ENCODE results near the gene SLC18A2. TPM values are rescaled to one million over a fixed set of nuclear protein-coding genes. Genes with fewer than 3 reads are reported as not detected.

Gene SLC18A2
- total RNA-seq, 2 experiments from 2014 or later: 0.14 to 0.21 TPM

- intact Hi-C loops (cut with DNase I, micrococcal nuclease): no loop called here
- Mint-ChIP-seq H3K9me3 (ENCODE audit: low read depth) (no peaks in the 10 kb centered on the region), H3K27ac (no peak overlapping the region), H3K36me3 (ENCODE audit: low read depth) (no peaks in the 10 kb centered on the region), H3K4me1 (peaks cover 6% of the 10 kb centered on the region), H3K4me3 (no peak overlapping the region), H3K27me3 (peaks cover 5% of the 10 kb centered on the region)
- ATAC-seq (no peak), DNase-seq (no peak)
- POLR2A ChIA-PET: no interaction called here
- CTCF ChIA-PET: interaction anchor here (0.6 kb wide), 1 partner anchor 485 kb away, joined by 5 read pairs; no protein-coding TSS in a partner anchor
Observed at GRCh38 chr10:117254338-117254737, 13.4 kb downstream of the SLC18A2 start.

- Mint-ChIP-seq H3K36me3 (ENCODE audit: low read depth) (no peaks in the 10 kb centered on the region), H3K4me1 (peaks cover 8% of the 10 kb centered on the region), H3K27me3 (peaks cover 7% of the 10 kb centered on the region), H3K27ac (no peak overlapping the region), H3K9me3 (ENCODE audit: low read depth) (no peaks in the 10 kb centered on the region), H3K4me3 (no peak overlapping the region)
- ChIA-PET CTCF (no interaction called here), POLR2A (no interaction called here)
- intact Hi-C loops (cut with DNase I, micrococcal nuclease): no loop called here
- DNase-seq (no peak), ATAC-seq (no peak)
Observed at GRCh38 chr10:117254774-117255735, 14.1 kb downstream of the SLC18A2 start.

GRCh38 chr10:117255835-117256460 is 15.0 kb downstream of the SLC18A2 start:
- Mint-ChIP-seq H3K27ac (no peak overlapping the region), H3K27me3 (peaks cover 7% of the 10 kb centered on the region), H3K36me3 (ENCODE audit: low read depth) (no peaks in the 10 kb centered on the region), H3K4me3 (no peak overlapping the region), H3K4me1 (peaks cover 10% of the 10 kb centered on the region), H3K9me3 (ENCODE audit: low read depth) (no peaks in the 10 kb centered on the region)
- no peak for DNase-seq
- intact Hi-C loops (cut with DNase I, micrococcal nuclease): no loop called here
- POLR2A ChIA-PET: no interaction called here
- no peak for ATAC-seq
- CTCF ChIA-PET: no interaction called here

- H3K36me3 Mint-ChIP-seq (ENCODE audit: low read depth): no peaks in the 10 kb centered on the region
- no peak for DNase-seq
- no peak for ATAC-seq
- intact Hi-C loops (cut with DNase I, micrococcal nuclease): no loop called here
- ChIA-PET CTCF (no interaction called here), POLR2A (no interaction called here)
- no peak overlapping the region for H3K27ac Mint-ChIP-seq
- H3K4me1 Mint-ChIP-seq: peaks cover 10% of the 10 kb centered on the region
- no peak overlapping the region for H3K4me3 Mint-ChIP-seq
- peaks cover 12% of the 10 kb centered on the region for H3K27me3 Mint-ChIP-seq
- H3K9me3 Mint-ChIP-seq (ENCODE audit: low read depth): no peaks in the 10 kb centered on the region
Observed at GRCh38 chr10:117256910-117257309, 16.0 kb downstream of the SLC18A2 start.

DNA sequence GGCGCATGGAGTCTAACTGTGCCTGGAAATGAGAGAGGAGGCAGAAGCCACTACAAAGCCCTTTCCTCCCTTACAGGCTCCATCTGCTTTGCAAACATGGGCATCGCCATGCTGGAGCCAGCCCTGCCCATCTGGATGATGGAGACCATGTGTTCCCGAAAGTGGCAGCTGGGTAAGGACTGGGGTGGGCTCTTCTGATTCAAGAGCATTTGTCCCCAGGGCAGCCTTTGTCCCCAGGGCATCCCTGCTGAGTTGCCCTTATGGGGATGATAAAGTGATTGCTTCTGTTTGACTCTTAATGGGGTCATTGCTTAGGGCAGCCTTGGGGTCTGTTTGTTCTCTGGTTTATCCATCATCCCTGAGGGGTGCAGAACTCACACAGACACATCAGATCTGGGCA is 16.8 kb downstream of the SLC18A2 start:
- ChIA-PET POLR2A (no interaction called here), CTCF (interaction anchor here (0.7 kb wide), 1 partner anchor 9 kb away, joined by 5 read pairs; no protein-coding TSS in a partner anchor)
- Mint-ChIP-seq H3K4me3 (no peak overlapping the region), H3K27ac (no peak overlapping the region), H3K9me3 (ENCODE audit: low read depth) (no peaks in the 10 kb centered on the region), H3K27me3 (peaks cover 12% of the 10 kb centered on the region), H3K4me1 (peaks cover 10% of the 10 kb centered on the region), H3K36me3 (ENCODE audit: low read depth) (no peaks in the 10 kb centered on the region)
- no peak for DNase-seq
- intact Hi-C loops (cut with DNase I, micrococcal nuclease): no loop called here
- ATAC-seq: no peak

- Mint-ChIP-seq H3K36me3 (ENCODE audit: low read depth) (no peaks in the 10 kb centered on the region), H3K4me3 (no peak overlapping the region), H3K9me3 (ENCODE audit: low read depth) (no peaks in the 10 kb centered on the region), H3K4me1 (peaks cover 10% of the 10 kb centered on the region), H3K27me3 (peaks cover 12% of the 10 kb centered on the region), H3K27ac (no peak overlapping the region)
- intact Hi-C loops (cut with DNase I, micrococcal nuclease): no loop called here
- CTCF ChIA-PET: interaction anchor here (0.6 kb wide), 1 partner anchor 42 kb away, joined by 3 read pairs; no protein-coding TSS in a partner anchor
- DNase-seq: no peak
- POLR2A ChIA-PET: no interaction called here
- no peak for ATAC-seq
Observed at GRCh38 chr10:117259279-117259678, 18.4 kb downstream of the SLC18A2 start.

GRCh38 chr10:117260084-117260483 is 19.2 kb downstream of the SLC18A2 start:
- peaks cover 12% of the 10 kb centered on the region for H3K27me3 Mint-ChIP-seq

GRCh38 chr10:117261501-117261900 is 20.6 kb downstream of the SLC18A2 start:
- ChIA-PET POLR2A (no interaction called here), CTCF (interaction anchor here (0.5 kb wide), 1 partner anchor 601 kb away, joined by 4 read pairs; no protein-coding TSS in a partner anchor)
- ATAC-seq: no peak
- DNase-seq: no peak
- H3K4me3 Mint-ChIP-seq: no peak overlapping the region
- H3K27ac Mint-ChIP-seq: no peak overlapping the region
- H3K27me3 Mint-ChIP-seq: peaks cover 12% of the 10 kb centered on the region
- intact Hi-C loops (cut with DNase I, micrococcal nuclease): no loop called here
- peaks cover 10% of the 10 kb centered on the region for H3K4me1 Mint-ChIP-seq
- no peaks in the 10 kb centered on the region for H3K9me3 Mint-ChIP-seq (ENCODE audit: low read depth)
- H3K36me3 Mint-ChIP-seq (ENCODE audit: low read depth): no peaks in the 10 kb centered on the region

More at GRCh38 chr10:117260084-117260483, 19.2 kb downstream of the SLC18A2 start:
- ATAC-seq (peak; percentile 36), DNase-seq (no peak)
- peaks cover 10% of the 10 kb centered on the region for H3K4me1 Mint-ChIP-seq
- H3K27ac Mint-ChIP-seq: no peak overlapping the region
- CTCF ChIA-PET: no interaction called here
- H3K9me3 Mint-ChIP-seq (ENCODE audit: low read depth): no peaks in the 10 kb centered on the region
- no peak overlapping the region for H3K4me3 Mint-ChIP-seq
- no peaks in the 10 kb centered on the region for H3K36me3 Mint-ChIP-seq (ENCODE audit: low read depth)
- POLR2A ChIA-PET: no interaction called here
- intact Hi-C loops (cut with DNase I, micrococcal nuclease): no loop called here

- Mint-ChIP-seq H3K36me3 (ENCODE audit: low read depth) (no peaks in the 10 kb centered on the region), H3K4me1 (peaks cover 10% of the 10 kb centered on the region), H3K4me3 (no peak overlapping the region), H3K27ac (no peak overlapping the region), H3K27me3 (peaks cover 12% of the 10 kb centered on the region), H3K9me3 (ENCODE audit: low read depth) (no peaks in the 10 kb centered on the region)
- DNase-seq (no peak), ATAC-seq (no peak)
- ChIA-PET CTCF (no interaction called here), POLR2A (no interaction called here)
- intact Hi-C loops (cut with DNase I, micrococcal nuclease): no loop called here
Observed at GRCh38 chr10:117262291-117262902, 21.5 kb downstream of the SLC18A2 start.

DNA sequence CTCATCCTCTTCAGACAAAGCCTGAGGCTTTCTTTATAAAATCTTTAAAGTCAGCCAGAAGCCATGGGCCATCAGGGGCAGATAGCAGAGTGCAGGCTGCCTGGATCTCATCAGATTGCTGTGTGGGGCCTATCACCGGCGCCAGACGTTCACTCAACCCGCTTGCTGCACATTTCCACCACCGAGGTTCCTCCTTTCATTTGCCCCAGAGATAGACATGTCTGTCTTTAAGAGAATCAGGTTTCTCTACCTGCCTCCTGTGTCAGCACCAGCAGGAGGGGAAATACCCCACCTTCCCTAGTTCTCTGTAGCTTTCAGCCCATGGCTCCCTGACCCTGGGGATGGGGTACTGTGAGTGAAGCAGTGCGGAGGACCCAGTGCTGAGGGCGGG is 22.0 kb downstream of the SLC18A2 start:
- ChIA-PET POLR2A (no interaction called here), CTCF (no interaction called here)
- peaks cover 10% of the 10 kb centered on the region for H3K4me1 Mint-ChIP-seq
- H3K36me3 Mint-ChIP-seq (ENCODE audit: low read depth): no peaks in the 10 kb centered on the region
- intact Hi-C loops (cut with DNase I, micrococcal nuclease): no loop called here
- H3K27ac Mint-ChIP-seq: no peak overlapping the region
- ATAC-seq (no peak), DNase-seq (no peak)
- H3K4me3 Mint-ChIP-seq: no peak overlapping the region
- H3K27me3 Mint-ChIP-seq: peaks cover 10% of the 10 kb centered on the region
- no peaks in the 10 kb centered on the region for H3K9me3 Mint-ChIP-seq (ENCODE audit: low read depth)

DNA sequence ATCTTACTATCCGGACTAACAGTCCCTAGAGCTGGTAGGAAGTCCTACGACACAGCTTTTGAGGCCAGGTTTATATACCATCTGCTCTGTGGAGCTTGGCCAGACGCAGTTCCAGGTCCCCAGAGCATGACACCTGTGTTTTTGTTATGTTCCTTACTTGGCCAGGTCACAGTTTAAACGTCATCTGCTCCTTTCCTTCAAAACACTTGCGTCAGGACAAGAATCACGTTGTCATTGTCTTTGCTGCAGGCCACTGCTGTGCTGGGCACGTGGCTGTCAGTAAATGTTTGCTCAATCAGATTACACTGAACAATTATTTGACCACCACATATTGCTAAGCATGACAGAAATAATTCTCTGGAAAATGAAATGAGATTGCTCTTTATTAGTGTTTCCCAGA is 23.9 kb downstream of the SLC18A2 start:
- Mint-ChIP-seq H3K36me3 (ENCODE audit: low read depth) (no peaks in the 10 kb centered on the region), H3K9me3 (ENCODE audit: low read depth) (no peaks in the 10 kb centered on the region), H3K4me1 (peaks cover 5% of the 10 kb centered on the region), H3K4me3 (no peak overlapping the region), H3K27ac (no peak overlapping the region), H3K27me3 (peaks cover 4% of the 10 kb centered on the region)
- ChIA-PET CTCF (no interaction called here), POLR2A (no interaction called here)
- intact Hi-C loops (cut with DNase I, micrococcal nuclease): no loop called here
- no peak for DNase-seq
- no peak for ATAC-seq

DNA sequence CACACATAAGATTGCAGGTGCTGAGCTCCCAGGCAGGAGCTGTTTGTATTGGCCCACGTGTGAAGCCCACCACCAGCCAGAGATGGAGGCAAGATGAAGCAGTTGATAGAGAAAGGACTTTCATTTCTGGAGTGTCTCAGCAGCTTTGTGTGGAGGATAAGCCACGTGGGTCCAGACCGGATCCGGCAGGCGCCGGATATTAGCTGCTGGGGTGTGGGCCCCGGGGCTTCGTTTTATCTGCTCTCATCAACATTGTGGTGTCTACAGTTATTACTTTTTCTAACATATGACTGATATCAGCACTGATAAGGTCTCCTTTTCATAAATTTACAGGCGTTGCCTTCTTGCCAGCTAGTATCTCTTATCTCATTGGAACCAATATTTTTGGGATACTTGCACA is 25.5 kb downstream of the SLC18A2 start:
- no peak overlapping the region for H3K4me3 Mint-ChIP-seq
- ChIA-PET POLR2A (no interaction called here), CTCF (no interaction called here)
- intact Hi-C loops (cut with DNase I, micrococcal nuclease): no loop called here
- H3K4me1 Mint-ChIP-seq: no peaks in the 10 kb centered on the region
- no peak overlapping the region for H3K27ac Mint-ChIP-seq
- H3K9me3 Mint-ChIP-seq (ENCODE audit: low read depth): no peaks in the 10 kb centered on the region
- no peak for DNase-seq
- H3K27me3 Mint-ChIP-seq: peaks cover 3% of the 10 kb centered on the region
- no peak for ATAC-seq
- H3K36me3 Mint-ChIP-seq (ENCODE audit: low read depth): no peaks in the 10 kb centered on the region

Data from activated CD4-positive, alpha-beta T cell treated with anti-CD3 and anti-CD28 coated beads for 36 hours (primary cell).